Stomach (tissue), 19 donors: ENCODE data around the gene OR13J1. TPM values are rescaled to one million over a fixed set of nuclear protein-coding genes. Genes with fewer than 3 reads are reported as not detected.

Experiments used
- DNase-seq, 2 donors: peaks; one replicate each; pipeline versions ENCODE4 v3.0.0 to v3.0.0-alpha.2; 2013 to 2019
- H3K27ac ChIP-seq, 5 donors: fragments of 200-600 bp in 4 of 5; sonication (generic) in 4 of 5; one replicate each; pipeline ENCODE4 v1.5.1; 2013 to 2019; ENCODE audit warnings: mild to moderate bottlenecking in 1 of 5, moderate library complexity in 1 of 5
- H3K27me3 ChIP-seq, 3 donors: fragments of 200-600 bp; sonication (generic); one replicate each; pipeline ENCODE4 v1.5.1; 2017 to 2019; ENCODE audit warnings: mixed run types in 1 of 3
- H3K36me3 ChIP-seq, 4 donors: fragments of 200-600 bp; sonication (generic); 1 replicate in 3 of 4; 2 replicates in 1 of 4; pipeline ENCODE4 v1.5.1; 2016 to 2019
- H3K4me1 ChIP-seq, 4 donors: fragments of 200-600 bp; sonication (generic); one replicate each; pipeline ENCODE4 v1.5.1; 2016 to 2019
- H3K4me3 ChIP-seq, 4 donors: fragments of 200-600 bp; sonication (generic) in 3 of 4; one replicate each; pipeline ENCODE4 v1.5.1; 2016 to 2019; ENCODE audit warnings: mild to moderate bottlenecking in 1 of 4
- H3K9me3 ChIP-seq, 4 donors: fragments of 200-600 bp; sonication (generic); one replicate each; pipeline ENCODE4 v1.5.1; 2016 to 2019
- EP300 ChIP-seq: sonication (generic); formaldehyde crosslinking; IDR thresholded peaks from one replicate; pipeline ENCODE4 v1.6.1; 2017; ENCODE audit warnings: antibody characterized with exemption
- POLR2A ChIP-seq, 4 donors: fragments of 450-650 bp; IDR thresholded peaks; one replicate each; pipeline ENCODE4 v1.6.1; 2016; ENCODE audit warnings: antibody characterized with exemption in 4 of 4, control low read depth in 2 of 4, mild to moderate bottlenecking in 1 of 4, moderate library complexity in 1 of 4
- POLR2AphosphoS5 ChIP-seq, 3 donors: sonication (generic); formaldehyde crosslinking; IDR thresholded peaks; one replicate each; pipeline ENCODE4 v1.6.1; 2016; ENCODE audit warnings: antibody characterized with exemption in 3 of 3
- WGBS, 5 donors: extraction: QIAGEN DNeasy Blood & Tissue Kit in 3 of 5; methylation state at CpG; one replicate each; pipeline versions ENCODE4 v1.1.5 to v1.1.7; 2013 to 2018; 5-methylcytosine and 5-hydroxymethylcytosine counted together
- intact Hi-C: fragments of 100-400 bp; cut with DNase I; formaldehyde crosslinking; loops from one replicate; pipeline ENCODE4 v1.15.1; 2023; ENCODE audit warnings: low total_unique reads
- long read RNA-seq, 10 donors: transcript quantifications; one replicate each; lab custom pipeline, GENCODE V29; 2026
- polyA plus RNA-seq, 3 donors: library from polyadenylated mRNA; stranded (reverse); fragments of 200-250 nt; gene quantifications; one replicate each; pipeline ENCODE4 v1.2.3, GENCODE V29; 2013
- total RNA-seq, 5 donors: library from RNA; depleted of rRNA; stranded (reverse); fragments of >200 nt; gene quantifications; one replicate each; pipeline versions ENCODE4 v1.1.0 to v1.2.3, GENCODE V29; 2014 to 2016
- TF ChIP-seq, protein P1 (sequence below), 7 experiments: fragments of 450-650 bp in 4 of 7; fragments of 200-600 bp in 3 of 7; sonication (generic) in 3 of 7; IDR thresholded peaks; one replicate each; pipeline ENCODE4 v1.5.1; 2016 to 2019; ENCODE audit warnings: antibody characterized with exemption in 7 of 7, control low read depth in 2 of 7, mild to moderate bottlenecking in 1 of 7
- donor health status: healthy with polysubstance abuse.
- donor health status: Bipolar disorder and iron deficiency.
- donor health status: healthy.

Gene OR13J1, protein sequence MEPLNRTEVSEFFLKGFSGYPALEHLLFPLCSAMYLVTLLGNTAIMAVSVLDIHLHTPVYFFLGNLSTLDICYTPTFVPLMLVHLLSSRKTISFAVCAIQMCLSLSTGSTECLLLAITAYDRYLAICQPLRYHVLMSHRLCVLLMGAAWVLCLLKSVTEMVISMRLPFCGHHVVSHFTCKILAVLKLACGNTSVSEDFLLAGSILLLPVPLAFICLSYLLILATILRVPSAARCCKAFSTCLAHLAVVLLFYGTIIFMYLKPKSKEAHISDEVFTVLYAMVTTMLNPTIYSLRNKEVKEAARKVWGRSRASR
- total RNA-seq (not detected), polyA plus RNA-seq (not detected)
- long read RNA-seq, donor 1, result 0 reads
- long read RNA-seq, donor 2, result 0 reads
- long read RNA-seq, donor 3, result 0 reads
- long read RNA-seq, donor 4, result 0 reads
- long read RNA-seq, donor 5, partial matches to known transcripts, result 0 of 1 reads
- long read RNA-seq, donor 5, other reads (novel, unspliced or antisense), result 0 of 1 reads
- long read RNA-seq, donor 6, result 0 reads
- long read RNA-seq, donor 7, partial matches to known transcripts, result 0 of 1 reads
- long read RNA-seq, donor 7, other reads (novel, unspliced or antisense), result 0 of 1 reads
- long read RNA-seq, donor 8, result 0 reads
- long read RNA-seq, donor 9, result 0 reads
- long read RNA-seq, donor 10, result 0 reads

DNA sequence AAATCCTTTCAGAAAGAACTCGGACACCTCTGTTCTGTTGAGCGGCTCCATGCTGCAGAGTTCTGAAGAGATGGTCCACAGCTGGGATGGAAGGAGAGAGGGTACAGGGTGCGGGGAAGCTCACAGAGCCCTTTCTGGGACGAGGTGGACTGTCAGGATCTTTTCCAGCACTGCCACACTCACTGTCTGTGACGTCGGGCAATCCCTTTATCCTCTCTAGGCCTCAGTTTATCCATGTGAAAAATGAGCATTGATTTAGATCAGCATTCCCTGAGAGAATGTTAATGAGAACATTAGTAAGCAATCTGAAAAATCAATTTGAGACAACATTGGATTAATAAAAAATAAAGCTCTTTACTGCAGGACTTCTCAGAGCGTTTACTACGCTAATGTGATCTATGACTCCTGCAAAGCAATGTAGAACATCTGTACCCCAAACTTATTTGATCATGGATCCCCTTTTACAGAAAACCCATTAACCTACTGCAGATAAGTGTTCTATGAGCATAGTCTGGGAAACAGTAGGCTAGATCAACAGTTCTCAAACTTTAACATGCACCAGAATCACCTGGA is at the start of gene OR13J1:
Gene OR13J1 (minus strand): TSS at position 51 of the 573 bp plus-strand sequence. CDS start 0 bp downstream, at position 51.
- no peak for DNase-seq
- no peaks in the 10 kb centered on the region for H3K36me3 ChIP-seq
- no peak within 1 kb of the TSS for H3K27ac ChIP-seq
- H3K4me1 ChIP-seq, result no peaks in the 10 kb centered on the region
- TF ChIP-seq POLR2AphosphoS5 (IDR thresholded peaks at IDR 0.05) (no peak), POLR2A (IDR thresholded peaks at IDR 0.05) (no peak), EP300 (no peak)
- TF ChIP-seq, protein P1, sequence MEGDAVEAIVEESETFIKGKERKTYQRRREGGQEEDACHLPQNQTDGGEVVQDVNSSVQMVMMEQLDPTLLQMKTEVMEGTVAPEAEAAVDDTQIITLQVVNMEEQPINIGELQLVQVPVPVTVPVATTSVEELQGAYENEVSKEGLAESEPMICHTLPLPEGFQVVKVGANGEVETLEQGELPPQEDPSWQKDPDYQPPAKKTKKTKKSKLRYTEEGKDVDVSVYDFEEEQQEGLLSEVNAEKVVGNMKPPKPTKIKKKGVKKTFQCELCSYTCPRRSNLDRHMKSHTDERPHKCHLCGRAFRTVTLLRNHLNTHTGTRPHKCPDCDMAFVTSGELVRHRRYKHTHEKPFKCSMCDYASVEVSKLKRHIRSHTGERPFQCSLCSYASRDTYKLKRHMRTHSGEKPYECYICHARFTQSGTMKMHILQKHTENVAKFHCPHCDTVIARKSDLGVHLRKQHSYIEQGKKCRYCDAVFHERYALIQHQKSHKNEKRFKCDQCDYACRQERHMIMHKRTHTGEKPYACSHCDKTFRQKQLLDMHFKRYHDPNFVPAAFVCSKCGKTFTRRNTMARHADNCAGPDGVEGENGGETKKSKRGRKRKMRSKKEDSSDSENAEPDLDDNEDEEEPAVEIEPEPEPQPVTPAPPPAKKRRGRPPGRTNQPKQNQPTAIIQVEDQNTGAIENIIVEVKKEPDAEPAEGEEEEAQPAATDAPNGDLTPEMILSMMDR (IDR thresholded peaks at IDR 0.05), result no peak
- H3K27me3 ChIP-seq, result peaks cover 0 to 27% (median 0%) of the 10 kb centered on the region in 3 donors
- H3K4me3 ChIP-seq, result no peak within 1 kb of the TSS
- H3K9me3 ChIP-seq, result no peaks in the 10 kb centered on the region
- 83 to 91% (median 91%) methylated on average over 8 of the region's 8 CpGs for WGBS, 5 donors
- intact Hi-C loops, result no loop called here

DNA sequence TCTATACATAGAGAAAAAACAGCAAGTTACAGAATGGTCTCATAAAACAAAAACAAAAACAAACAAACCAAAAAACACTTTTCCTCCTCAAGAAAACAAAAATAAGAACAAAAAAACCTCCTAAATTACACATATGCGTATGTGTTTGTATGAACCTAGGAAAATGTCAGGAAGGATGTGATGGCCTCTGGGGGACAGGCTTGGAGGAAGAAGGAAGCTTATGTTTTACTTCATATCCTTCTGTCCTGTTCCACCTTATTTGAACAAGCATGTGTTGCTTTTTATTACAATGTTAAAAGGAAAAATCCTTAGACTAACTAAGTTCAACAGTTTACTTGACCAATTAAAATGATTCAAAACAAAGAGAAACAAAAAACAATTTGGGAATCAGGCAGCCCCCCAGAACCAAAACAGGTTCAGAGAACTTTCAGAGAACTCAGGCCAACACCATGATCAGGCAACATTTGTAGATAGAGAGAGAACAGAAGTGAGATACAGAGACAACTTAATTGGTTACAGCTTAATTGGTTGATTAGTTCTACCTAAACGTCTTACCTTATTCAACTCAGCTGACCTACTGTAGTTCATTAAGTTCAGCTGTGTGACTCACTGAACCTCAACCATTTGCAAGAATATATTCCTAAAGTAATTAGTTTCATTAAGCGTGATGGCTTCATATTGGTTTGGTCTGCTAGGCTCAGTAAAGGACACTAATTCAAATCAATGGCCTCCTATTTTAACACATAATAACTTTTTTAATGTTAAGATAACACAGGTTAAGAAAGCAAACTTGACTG is 49.2 kb upstream of the OR13J1 start:
- 73 to 79% (median 76%) methylated on average over 3 of the region's 3 CpGs for WGBS, 5 donors
- H3K36me3 ChIP-seq, result no peaks in the 10 kb centered on the region
- no peaks in the 10 kb centered on the region for H3K27me3 ChIP-seq
- peaks cover 7 to 25% (median 15%) of the 10 kb centered on the region in 4 donors for H3K4me1 ChIP-seq
- H3K9me3 ChIP-seq, result no peaks in the 10 kb centered on the region
- no peak for DNase-seq
- TF ChIP-seq POLR2AphosphoS5 (IDR thresholded peaks at IDR 0.05), result no peak
- no peak for TF ChIP-seq POLR2A (IDR thresholded peaks at IDR 0.05)
- TF ChIP-seq, protein P1 (IDR thresholded peaks at IDR 0.05), result no peak
- TF ChIP-seq EP300, result no peak
- H3K27ac ChIP-seq, result peak overlapping the region in 2 of 5 donors; percentile 2 to 29
- intact Hi-C loops, result no loop called here
- H3K4me3 ChIP-seq, result no peak overlapping the region

DNA sequence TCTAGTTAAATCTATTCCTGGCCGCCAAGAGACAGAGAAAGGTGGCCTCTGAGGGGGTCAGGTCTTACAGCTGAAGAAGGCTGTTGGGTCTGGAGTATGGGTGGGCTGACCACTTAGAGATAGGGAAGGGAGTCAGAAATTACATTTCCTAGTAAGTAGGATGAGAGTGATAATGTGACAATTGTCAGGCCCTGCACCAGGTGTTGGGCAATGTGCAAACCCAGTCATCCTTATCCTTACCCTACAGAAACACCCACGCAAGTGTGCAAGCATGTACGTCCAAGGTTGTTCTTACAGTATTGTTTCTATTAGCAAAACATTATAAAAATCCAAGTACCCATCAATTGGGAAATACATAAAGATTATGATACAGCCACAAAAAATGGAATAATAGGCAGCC is 48.6 kb upstream of the OR13J1 start:
- DNase-seq, result no peak
- 75 to 96% (median 95%) methylated on average over 3 of the region's 3 CpGs for WGBS, 5 donors
- Histone ChIP-seq H3K9me3 (no peaks in the 10 kb centered on the region), H3K4me1 (peaks cover 2 to 22% (median 11%) of the 10 kb centered on the region in 4 donors), H3K27ac (peak overlapping the region in 2 of 5 donors; percentile 13 to 29), H3K36me3 (no peaks in the 10 kb centered on the region), H3K27me3 (no peaks in the 10 kb centered on the region), H3K4me3 (no peak overlapping the region)
- no peak for TF ChIP-seq POLR2A (IDR thresholded peaks at IDR 0.05)
- no peak for TF ChIP-seq EP300
- TF ChIP-seq POLR2AphosphoS5 (IDR thresholded peaks at IDR 0.05), result no peak
- TF ChIP-seq, protein P1 (IDR thresholded peaks at IDR 0.05), result no peak
- intact Hi-C loops, result no loop called here

DNA sequence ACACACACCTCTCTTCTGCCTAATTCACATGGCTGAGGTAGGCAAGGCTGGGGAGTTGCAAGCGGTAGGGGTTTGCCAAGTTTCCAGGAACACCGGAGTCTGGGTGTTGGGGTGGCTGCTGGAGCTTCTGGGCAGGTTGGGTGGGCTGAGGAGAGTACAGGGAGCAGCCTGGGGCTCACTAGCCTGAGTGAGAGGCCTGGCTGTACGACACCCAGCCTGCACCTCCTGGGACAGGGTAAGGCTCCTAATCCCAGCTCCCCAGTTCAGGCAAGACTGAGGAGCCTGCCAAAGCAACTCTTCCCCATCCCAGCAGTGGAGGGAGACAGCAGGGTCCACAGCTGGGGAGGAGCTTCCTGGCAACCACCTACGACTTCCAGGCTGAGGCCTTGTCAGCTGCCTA is 47.1 kb upstream of the OR13J1 start:
- peak overlapping the region in 3 of 5 donors; percentile 37 to 58 (median 46) for H3K27ac ChIP-seq
- intact Hi-C loops, result no loop called here
- H3K36me3 ChIP-seq, result no peaks in the 10 kb centered on the region
- WGBS, 5 donors, result 78 to 95% (median 93%) methylated on average over 2 to 4 of the region's 4 CpGs
- H3K4me1 ChIP-seq, result peaks cover 0 to 22% (median 4%) of the 10 kb centered on the region in 4 donors
- H3K9me3 ChIP-seq, result no peaks in the 10 kb centered on the region
- no peak for DNase-seq
- H3K27me3 ChIP-seq, result no peaks in the 10 kb centered on the region
- TF ChIP-seq, protein P1 (IDR thresholded peaks at IDR 0.05), result no peak
- TF ChIP-seq EP300 (no peak), POLR2AphosphoS5 (IDR thresholded peaks at IDR 0.05) (no peak), POLR2A (IDR thresholded peaks at IDR 0.05) (no peak)
- H3K4me3 ChIP-seq, result no peak overlapping the region
